GM13977 (cell line): Measurements from ENCODE around the gene KCNAB3.
A peak's percentile ranks its signal among the peaks of the same experiment; 100 is the strongest.

Experiments
- DNase-seq: peaks from one replicate; pipeline ENCODE4 v3.0.0; 2012; ENCODE audit warnings: low spot score
- in situ Hi-C: fragments of 300-500 bp; cut with MboI; formaldehyde crosslinking; loops from one replicate; pipeline ENCODE4 v1.12.0; 2022; ENCODE audit warnings: low sequenced_read_pairs, low pct_unique_long_range_greater_than_20kb, mixed read lengths, inconsistent platforms; ENCODE audit not compliant: unreplicated experiment
- TF ChIP-seq, protein P1 (sequence below): IDR thresholded peaks from 2 replicates; pipeline ENCODE4 v1.5.1; 2012; ENCODE audit warnings: mild to moderate bottlenecking, control low read depth; ENCODE audit not compliant: insufficient read depth; ENCODE audit errors: extremely low read depth, missing control alignments

The KCNAB3 gene

DNA sequence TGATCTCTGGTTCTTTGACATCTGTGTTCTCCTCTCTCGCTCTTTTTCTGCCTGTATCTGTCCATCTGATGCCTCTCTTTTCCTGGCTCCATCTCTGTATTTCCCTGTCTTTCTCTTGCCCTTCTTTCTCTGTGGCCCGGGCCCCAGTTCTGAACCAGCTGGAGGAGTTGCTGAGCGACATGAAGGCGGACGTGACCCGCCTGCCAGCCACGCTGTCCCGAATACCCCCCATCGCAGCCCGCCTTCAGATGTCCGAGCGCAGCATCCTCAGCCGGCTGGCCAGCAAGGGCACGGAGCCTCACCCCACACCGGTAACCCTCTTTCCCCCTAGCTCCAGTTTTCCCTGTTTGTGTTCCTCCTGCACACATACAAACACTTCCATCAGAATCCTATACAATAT lies 19.4 kb downstream of the KCNAB3 start:
- TF ChIP-seq, protein P1, sequence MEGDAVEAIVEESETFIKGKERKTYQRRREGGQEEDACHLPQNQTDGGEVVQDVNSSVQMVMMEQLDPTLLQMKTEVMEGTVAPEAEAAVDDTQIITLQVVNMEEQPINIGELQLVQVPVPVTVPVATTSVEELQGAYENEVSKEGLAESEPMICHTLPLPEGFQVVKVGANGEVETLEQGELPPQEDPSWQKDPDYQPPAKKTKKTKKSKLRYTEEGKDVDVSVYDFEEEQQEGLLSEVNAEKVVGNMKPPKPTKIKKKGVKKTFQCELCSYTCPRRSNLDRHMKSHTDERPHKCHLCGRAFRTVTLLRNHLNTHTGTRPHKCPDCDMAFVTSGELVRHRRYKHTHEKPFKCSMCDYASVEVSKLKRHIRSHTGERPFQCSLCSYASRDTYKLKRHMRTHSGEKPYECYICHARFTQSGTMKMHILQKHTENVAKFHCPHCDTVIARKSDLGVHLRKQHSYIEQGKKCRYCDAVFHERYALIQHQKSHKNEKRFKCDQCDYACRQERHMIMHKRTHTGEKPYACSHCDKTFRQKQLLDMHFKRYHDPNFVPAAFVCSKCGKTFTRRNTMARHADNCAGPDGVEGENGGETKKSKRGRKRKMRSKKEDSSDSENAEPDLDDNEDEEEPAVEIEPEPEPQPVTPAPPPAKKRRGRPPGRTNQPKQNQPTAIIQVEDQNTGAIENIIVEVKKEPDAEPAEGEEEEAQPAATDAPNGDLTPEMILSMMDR: no peak
- DNase-seq: no peak
- in situ Hi-C loops: loop anchor here (10.0 kb wide), 1 partner anchor 75 kb away; no protein-coding TSS in a partner anchor

DNA sequence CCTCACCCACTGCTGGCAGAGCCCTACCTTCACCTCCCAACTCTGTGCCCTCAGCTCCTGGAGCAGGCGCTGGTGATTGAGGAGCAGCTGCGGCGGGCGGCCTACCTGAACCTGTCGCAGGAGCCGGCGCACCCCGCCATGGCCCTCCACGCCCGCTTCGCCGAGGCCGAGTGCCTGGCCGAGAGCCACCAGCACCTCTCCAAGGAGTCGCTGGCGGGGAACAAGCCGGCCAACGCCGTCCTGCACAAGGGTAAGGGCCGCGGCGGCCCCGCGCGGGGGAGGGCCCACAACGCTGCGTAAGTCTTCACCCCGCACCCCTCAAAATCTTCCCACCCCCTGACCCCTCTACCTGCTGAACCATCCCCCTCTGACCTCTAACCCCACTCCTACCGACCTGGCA lies 20.6 kb downstream of the KCNAB3 start:
- no peak for DNase-seq
- in situ Hi-C loops: no loop called here
- TF ChIP-seq, protein P1: no peak

DNA sequence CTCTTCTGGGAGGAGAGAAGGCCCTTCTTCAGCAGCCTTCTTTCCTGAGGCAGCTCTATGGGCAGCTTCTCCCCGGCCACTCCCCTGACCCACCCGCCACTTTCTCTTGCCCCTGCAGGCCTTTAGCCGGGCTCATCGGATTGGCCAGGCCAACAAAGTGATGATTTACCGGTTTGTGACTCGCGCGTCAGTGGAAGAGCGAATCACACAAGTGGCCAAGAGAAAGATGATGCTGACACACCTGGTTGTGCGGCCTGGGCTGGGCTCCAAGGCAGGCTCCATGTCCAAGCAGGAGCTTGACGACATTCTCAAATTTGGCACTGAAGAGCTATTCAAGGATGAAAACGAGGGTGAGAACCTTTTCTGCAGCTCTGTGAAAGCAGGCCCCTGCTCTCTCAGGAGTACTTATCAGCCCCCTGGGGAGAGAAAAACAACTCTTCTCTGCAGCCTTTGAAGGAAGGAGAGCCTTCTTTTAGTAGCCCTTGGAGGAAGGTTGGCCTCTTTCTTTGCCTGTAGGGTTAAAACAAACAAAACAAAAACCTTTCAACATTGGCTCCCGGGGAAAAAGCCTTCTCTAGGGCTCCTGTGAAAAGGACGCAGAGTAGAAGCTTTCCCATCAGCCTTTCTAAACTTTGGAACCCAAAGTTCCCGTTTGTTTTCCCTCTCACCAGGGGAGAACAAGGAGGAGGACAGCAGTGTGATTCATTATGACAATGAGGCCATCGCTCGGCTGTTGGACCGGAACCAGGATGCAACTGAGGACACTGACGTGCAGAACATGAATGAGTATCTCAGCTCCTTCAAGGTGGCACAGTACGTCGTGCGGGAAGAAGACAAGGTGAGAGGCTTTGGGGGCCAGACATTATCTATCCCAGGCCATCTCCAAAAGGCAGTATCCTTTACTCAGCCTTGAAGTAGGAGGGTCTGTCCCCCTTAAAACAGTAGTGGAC lies 26.2 kb downstream of the KCNAB3 start:
- TF ChIP-seq, protein P1: no peak
- in situ Hi-C loops: no loop called here
- DNase-seq: no peak

- in situ Hi-C loops: no loop called here
- TF ChIP-seq, protein P1: peak; percentile 24
- DNase-seq: no peak
These were observed 31.9 kb downstream of the KCNAB3 start for GRCh38 chr17:7897773-7898172.

DNA sequence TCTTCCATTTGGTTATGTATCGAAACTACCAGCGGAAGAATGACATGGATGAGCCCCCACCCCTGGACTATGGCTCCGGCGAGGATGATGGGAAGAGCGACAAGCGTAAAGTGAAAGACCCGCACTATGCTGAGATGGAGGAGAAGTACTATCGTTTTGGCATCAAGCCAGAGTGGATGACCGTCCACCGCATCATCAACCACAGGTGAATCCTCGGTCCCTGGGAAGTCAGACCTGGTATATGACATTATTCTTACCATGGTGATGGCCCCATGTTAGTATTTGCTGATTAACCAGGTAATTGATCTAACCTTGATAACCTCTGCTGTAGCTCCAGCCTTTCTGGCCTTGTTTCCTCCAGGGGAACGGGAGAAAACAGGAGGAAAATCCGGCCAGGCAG lies 32.6 kb downstream of the KCNAB3 start:
- in situ Hi-C loops: no loop called here
- no peak for DNase-seq
- TF ChIP-seq, protein P1: no peak

GRCh38 chr17:7894866-7895265 lies 34.8 kb downstream of the KCNAB3 start:
- in situ Hi-C loops: no loop called here
- TF ChIP-seq, protein P1: no peak
- DNase-seq: no peak
